Neural cell (in vitro differentiated cells): ENCODE measurements around the gene PRAC1. TPM values are rescaled to one million over a fixed set of nuclear protein-coding genes. Genes with fewer than 3 reads are reported as not detected.

ENCODE experiments used
- H2AFZ ChIP-seq: fragments of 200-600, 300-800 bp; sonication (generic), shearing (Covaris generic); 2 replicates; pipeline ENCODE4 v1.6.0; 2014; ENCODE audit warnings: low read depth, mild to moderate bottlenecking, antibody characterized with exemption, low read length, moderate library complexity
- H3F3A ChIP-seq: fragments of 200-600 bp; shearing (Covaris generic); 2 replicates; pipeline ENCODE4 v1.6.1; 2016; ENCODE audit warnings: mild to moderate bottlenecking, moderate library complexity, mixed read lengths, antibody characterized with exemption, low read length; ENCODE audit not compliant: insufficient read depth, poor library complexity, severe bottlenecking
- H3K27ac ChIP-seq: fragments of 200-600, 300-800 bp; sonication (generic), shearing (Covaris generic); 2 replicates; pipeline ENCODE4 v1.5.1; 2014; ENCODE audit warnings: mild to moderate bottlenecking, low read length, moderate library complexity
- H3K27me3 ChIP-seq: fragments of 300-800, 200-600 bp; sonication (generic), shearing (Covaris generic); 2 replicates; pipeline ENCODE4 v1.6.0; 2014; ENCODE audit warnings: mild to moderate bottlenecking, low read depth, low read length, moderate library complexity; ENCODE audit not compliant: insufficient read depth
- H3K36me3 ChIP-seq: fragments of 300-800, 200-600 bp; sonication (generic), shearing (Covaris generic); 2 replicates; pipeline ENCODE4 v1.5.1; 2014; ENCODE audit warnings: mild to moderate bottlenecking, antibody characterized with exemption, low read length, moderate library complexity; ENCODE audit not compliant: insufficient read depth
- H3K4me2 ChIP-seq: fragments of 300-800, 200-600 bp; sonication (generic), shearing (Covaris generic); 2 replicates; pipeline ENCODE4 v1.6.0; 2014; ENCODE audit warnings: mild to moderate bottlenecking, low read length
- H3K4me3 ChIP-seq: fragments of 300-800, 200-600 bp; sonication (generic), shearing (Covaris generic); 2 replicates; pipeline ENCODE4 v1.5.1; 2014; ENCODE audit warnings: mild to moderate bottlenecking, low read length, moderate library complexity
- H3K79me2 ChIP-seq: fragments of 200-600 bp; shearing (Covaris generic); replicated peaks from 2 replicates; pipeline ENCODE4 v1.6.0; 2014; ENCODE audit warnings: mild to moderate bottlenecking, low read length, moderate library complexity; ENCODE audit not compliant: insufficient read depth
- H3K9ac ChIP-seq: fragments of 300-800, 200-600 bp; sonication (generic), shearing (Covaris generic); 2 replicates; pipeline ENCODE4 v1.6.1; 2016; ENCODE audit warnings: mild to moderate bottlenecking, low read length, mixed read lengths
- H3K9me2 ChIP-seq: fragments of 200-600 bp; shearing (Covaris generic); 2 replicates; pipeline ENCODE4 v1.6.1; 2016; ENCODE audit warnings: mild to moderate bottlenecking, low read length, mixed read lengths; ENCODE audit not compliant: insufficient read depth
- H3K9me3 ChIP-seq: fragments of 200-600, 300-800 bp; sonication (generic), shearing (Covaris generic); 2 replicates; pipeline ENCODE4 v1.6.1; 2016; ENCODE audit warnings: mild to moderate bottlenecking, mixed run types, low read length, moderate library complexity, mixed read lengths
- H4K20me1 ChIP-seq: fragments of 200-600 bp; shearing (Covaris generic); 2 replicates; pipeline ENCODE4 v1.6.1; 2016; ENCODE audit warnings: mild to moderate bottlenecking, mixed run types; ENCODE audit not compliant: insufficient read depth
- CTCF ChIP-seq: fragments of 450-650 bp; IDR thresholded peaks from 2 replicates; pipeline ENCODE4 v1.5.1; 2014; ENCODE audit warnings: antibody characterized with exemption, mild to moderate bottlenecking, moderate library complexity; ENCODE audit not compliant: poor library complexity, severe bottlenecking
- EP300 ChIP-seq: fragments of 450-650 bp; conservative IDR thresholded peaks from 2 replicates; pipeline ENCODE4 v1.6.1; 2014; ENCODE audit warnings: antibody characterized with exemption, mild to moderate bottlenecking, moderate library complexity; ENCODE audit not compliant: poor library complexity, severe bottlenecking
- EZH2 ChIP-seq: fragments of 200-600, 300-800 bp; shearing (Covaris generic), sonication (generic); IDR thresholded peaks from 2 replicates; pipeline ENCODE4 v1.6.1; 2014; ENCODE audit warnings: antibody characterized with exemption, low read length, borderline replicate concordance, mild to moderate bottlenecking; ENCODE audit not compliant: insufficient read depth, poor library complexity, severe bottlenecking
- MXI1 ChIP-seq: fragments of 450-650 bp; conservative IDR thresholded peaks from 2 replicates; pipeline ENCODE4 v1.6.1; 2014; ENCODE audit warnings: antibody characterized with exemption, mild to moderate bottlenecking; ENCODE audit not compliant: poor library complexity, severe bottlenecking
- POLR2AphosphoS5 ChIP-seq: IDR thresholded peaks from 2 replicates; pipeline ENCODE4 v1.6.1; 2012
- RAD21 ChIP-seq: fragments of 450-650 bp; conservative IDR thresholded peaks from 2 replicates; pipeline ENCODE4 v1.6.1; 2014; ENCODE audit warnings: antibody characterized with exemption, mild to moderate bottlenecking, moderate library complexity
- REST ChIP-seq: IDR thresholded peaks from 2 replicates; pipeline ENCODE4 v1.6.1; 2012; ENCODE audit warnings: borderline replicate concordance
- SMC3 ChIP-seq: fragments of 450-650 bp; conservative IDR thresholded peaks from 2 replicates; pipeline ENCODE4 v1.6.1; 2014; ENCODE audit warnings: antibody characterized with exemption, mild to moderate bottlenecking, moderate library complexity; ENCODE audit not compliant: poor library complexity
- TAF1 ChIP-seq: IDR thresholded peaks from 2 replicates; pipeline ENCODE4 v1.6.1; 2012; ENCODE audit warnings: low read depth
- polyA plus RNA-seq: library from polyadenylated mRNA; depleted of rRNA; stranded (reverse); fragments of >200 nt; gene quantifications from 2 replicates; pipeline ENCODE4 v1.2.3, GENCODE V29; 2014

Gene PRAC1
- polyA plus RNA-seq, 1 donor from 2014 or later, result not detected

GRCh38 chr17:48690655-48691054 lies 31.7 kb downstream of the PRAC1 start:
- Histone ChIP-seq H3K4me2 (no peak overlapping the region), H3K27me3 (peaks cover 18% of the 10 kb centered on the region), H3K27ac (no peak overlapping the region), H3K9ac (no peak overlapping the region), H3K4me3 (no peak overlapping the region), H3K36me3 (no peaks in the 10 kb centered on the region), H3K9me3 (no peaks in the 10 kb centered on the region), H3F3A (no peaks in the 10 kb centered on the region), H4K20me1 (no peaks in the 10 kb centered on the region), H3K9me2 (no peaks in the 10 kb centered on the region), H3K79me2 (no peaks in the 10 kb centered on the region), H2AFZ (no peak overlapping the region)
- TF ChIP-seq REST, result no peak
- no peak for TF ChIP-seq RAD21
- no peak for TF ChIP-seq POLR2AphosphoS5
- TF ChIP-seq EZH2, result no peak
- no peak for TF ChIP-seq CTCF
- no peak for TF ChIP-seq SMC3
- TF ChIP-seq MXI1, result no peak
- no peak for TF ChIP-seq EP300
- TF ChIP-seq TAF1, result no peak

- H3F3A ChIP-seq, result no peaks in the 10 kb centered on the region
- no peak overlapping the region for H3K27ac ChIP-seq
- no peak overlapping the region for H3K9ac ChIP-seq
- H4K20me1 ChIP-seq, result no peaks in the 10 kb centered on the region
- no peaks in the 10 kb centered on the region for H3K9me2 ChIP-seq
- H3K36me3 ChIP-seq, result no peaks in the 10 kb centered on the region
- no peak for TF ChIP-seq REST
- no peaks in the 10 kb centered on the region for H3K79me2 ChIP-seq
- H3K4me3 ChIP-seq, result no peak overlapping the region
- H3K9me3 ChIP-seq, result no peaks in the 10 kb centered on the region
- no peak overlapping the region for H2AFZ ChIP-seq
- H3K27me3 ChIP-seq, result peaks cover 39% of the 10 kb centered on the region
- no peak overlapping the region for H3K4me2 ChIP-seq
These were observed 40.7 kb downstream of the PRAC1 start for GRCh38 chr17:48681609-48682008.
